DMS114 treated with DMSO at 0.1 percent for 48 hours (cell line): Measurements from ENCODE around the gene APC2.
"Not testable (repeated sequence)": the region's sequence is repeated elsewhere in the genome, so short reads cannot be mapped to it uniquely, and the experiment has no call there.

Experiments used
- DNase-seq: peaks from one replicate; lab custom pipeline; 2025; ENCODE audit not compliant: unreplicated experiment; lab: John Stamatoyannopoulos, UW

Gene APC2

DNA sequence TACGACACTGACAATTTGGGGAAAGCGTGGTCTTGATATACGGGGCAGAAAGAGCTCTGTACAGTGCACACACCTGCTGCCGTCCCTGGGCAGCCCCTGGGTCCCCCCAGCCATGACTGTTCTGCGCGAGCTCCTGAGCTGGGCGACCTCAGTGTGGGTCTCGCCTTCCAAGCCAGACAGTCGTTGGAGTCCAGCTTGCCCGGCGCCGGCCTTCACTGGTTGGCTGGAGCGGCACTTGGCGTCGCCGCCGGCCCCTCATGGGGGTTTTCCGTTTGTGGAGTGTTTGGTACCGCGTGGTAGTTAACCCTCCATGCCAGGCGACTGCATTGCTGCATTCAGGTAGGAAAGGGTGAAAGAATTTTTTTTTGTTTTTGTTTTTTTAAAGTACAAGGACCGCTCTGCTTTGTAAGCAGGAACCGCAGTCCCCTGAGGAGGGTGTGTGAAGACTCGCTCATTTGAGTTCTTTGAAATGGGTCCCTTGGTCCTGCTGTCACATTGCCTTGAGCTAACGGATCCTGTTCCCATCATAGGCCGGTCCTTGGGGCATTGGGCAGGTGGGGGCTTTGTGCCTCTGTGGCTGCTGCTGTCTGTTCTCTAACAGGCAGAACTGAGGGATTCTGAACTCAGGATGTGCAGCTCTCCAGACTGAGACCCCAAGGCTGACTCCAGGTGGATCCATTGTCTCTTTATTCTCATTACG lies 22.6 kb upstream of the APC2 start:
- DNase-seq, result no peak

DNA sequence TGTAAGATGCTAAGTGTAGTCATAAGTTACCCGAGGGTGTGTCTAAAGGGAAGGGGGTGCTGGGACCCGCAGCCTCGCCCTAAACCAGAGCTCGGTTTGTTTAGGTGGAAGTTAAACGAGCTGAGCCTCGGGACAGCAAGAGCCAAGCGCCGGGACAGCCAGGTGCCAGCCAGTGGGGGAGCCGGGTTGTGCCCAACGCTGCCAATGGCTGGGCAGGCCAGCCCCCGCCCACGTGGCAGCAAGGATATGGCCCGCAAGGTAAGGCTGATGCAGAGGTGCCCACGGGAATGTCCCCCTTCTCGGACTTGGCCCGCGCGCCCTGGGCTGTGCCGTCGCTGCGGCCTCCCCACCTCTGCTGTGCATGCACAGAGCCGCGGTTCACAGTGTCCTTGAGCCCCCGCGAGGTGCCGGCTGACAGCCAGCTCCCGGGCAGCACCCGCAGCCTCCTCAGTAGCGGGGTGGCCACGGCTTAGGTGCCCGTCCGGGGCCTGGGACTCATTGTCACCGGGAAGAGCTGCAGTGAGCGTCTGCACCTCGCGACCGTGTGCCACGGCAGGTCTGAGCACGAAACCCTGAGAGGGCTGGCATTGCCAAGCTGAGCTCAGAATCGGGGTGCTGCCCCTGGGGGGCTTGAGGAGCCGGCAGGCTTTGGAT lies 21.1 kb upstream of the APC2 start:
- no peak for DNase-seq

GRCh38 chr19:1429750-1430149 lies 20.2 kb upstream of the APC2 start:
- DNase-seq, result no peak

- DNase-seq, result no peak
Observed at GRCh38 chr19:1430246-1430645, 19.7 kb upstream of the APC2 start.

GRCh38 chr19:1431759-1432506 lies 18.0 kb upstream of the APC2 start:
- no peak for DNase-seq

DNA sequence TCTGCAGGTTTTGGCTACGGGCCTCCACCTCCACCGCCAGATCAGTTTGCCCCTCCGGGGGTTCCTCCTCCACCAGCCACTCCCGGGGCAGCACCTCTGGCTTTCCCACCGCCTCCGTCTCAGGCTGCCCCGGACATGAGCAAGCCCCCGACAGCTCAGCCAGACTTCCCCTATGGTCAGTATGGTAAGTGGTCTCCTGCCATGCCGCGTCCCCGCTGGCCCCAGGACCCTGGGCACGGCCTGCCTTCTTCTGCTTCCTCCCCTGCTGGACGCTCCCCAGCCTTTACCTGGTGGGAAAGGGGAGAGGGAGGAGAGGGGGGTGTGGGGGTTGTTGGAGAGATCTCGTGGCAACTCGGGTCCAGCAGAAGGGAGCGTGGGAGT lies 17.4 kb upstream of the APC2 start:
- no peak for DNase-seq

DNA sequence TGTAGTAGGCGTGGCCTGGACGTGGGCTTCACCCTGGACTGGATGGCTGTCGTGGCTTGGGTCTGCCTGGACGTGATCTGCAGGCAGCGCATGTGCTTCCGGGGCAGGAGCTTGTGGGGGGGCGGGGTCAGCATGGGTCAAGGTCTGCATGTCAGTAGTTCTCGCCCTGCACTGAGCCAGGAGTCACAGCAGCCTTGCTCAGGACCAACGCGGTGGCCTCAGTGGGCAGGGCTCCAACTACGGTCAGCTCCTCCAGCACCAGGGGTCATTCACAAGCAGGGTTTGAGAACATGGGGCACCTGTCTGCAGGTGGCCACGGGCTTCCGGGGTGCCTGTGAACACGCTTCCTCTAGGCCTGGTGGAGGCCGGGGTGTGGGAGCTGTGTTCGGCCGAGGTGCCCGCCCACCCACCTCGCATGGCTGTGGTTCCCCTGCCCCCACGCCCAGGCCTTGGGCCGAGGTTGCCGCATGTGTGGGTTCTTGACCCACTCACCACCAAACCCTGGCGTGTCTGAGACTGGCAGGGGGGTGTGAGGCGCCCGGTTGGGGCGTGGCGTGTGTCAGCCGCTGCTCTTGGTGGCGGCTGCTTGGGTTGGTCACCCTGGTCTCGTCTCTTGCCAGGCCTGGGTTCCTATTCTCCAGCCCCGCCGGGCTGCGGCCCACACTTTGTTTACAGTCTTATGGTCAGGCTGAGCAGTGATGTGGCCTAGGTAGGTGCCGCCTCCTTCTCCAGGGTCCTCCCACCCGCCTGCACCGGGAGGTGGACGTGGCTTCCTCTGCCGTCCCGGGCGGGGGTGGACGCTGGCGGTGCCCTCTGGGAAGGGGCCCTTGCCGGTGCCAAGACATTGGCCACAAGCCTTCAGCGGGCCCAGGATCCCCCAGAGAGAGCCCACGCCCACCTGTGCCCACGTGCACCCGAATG lies 16.5 kb upstream of the APC2 start:
- no peak for DNase-seq

DNA sequence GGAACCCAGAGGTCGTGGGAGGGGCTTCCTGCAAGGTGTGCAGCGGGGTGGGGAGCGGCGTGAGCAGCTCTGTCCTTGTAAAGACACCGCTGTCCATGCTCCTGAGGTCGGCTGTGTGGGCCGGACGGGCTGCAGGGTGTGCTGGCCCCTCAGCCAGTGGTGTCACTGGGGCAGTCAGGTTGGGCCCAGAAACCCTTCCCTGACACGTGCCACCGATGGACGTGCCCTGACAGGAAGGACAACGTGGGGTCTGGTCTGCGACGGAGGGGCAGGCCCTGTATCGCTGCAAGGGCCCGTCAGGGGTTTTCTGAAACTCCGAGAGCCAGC lies 15.9 kb upstream of the APC2 start:
- DNase-seq, result no peak

DNA sequence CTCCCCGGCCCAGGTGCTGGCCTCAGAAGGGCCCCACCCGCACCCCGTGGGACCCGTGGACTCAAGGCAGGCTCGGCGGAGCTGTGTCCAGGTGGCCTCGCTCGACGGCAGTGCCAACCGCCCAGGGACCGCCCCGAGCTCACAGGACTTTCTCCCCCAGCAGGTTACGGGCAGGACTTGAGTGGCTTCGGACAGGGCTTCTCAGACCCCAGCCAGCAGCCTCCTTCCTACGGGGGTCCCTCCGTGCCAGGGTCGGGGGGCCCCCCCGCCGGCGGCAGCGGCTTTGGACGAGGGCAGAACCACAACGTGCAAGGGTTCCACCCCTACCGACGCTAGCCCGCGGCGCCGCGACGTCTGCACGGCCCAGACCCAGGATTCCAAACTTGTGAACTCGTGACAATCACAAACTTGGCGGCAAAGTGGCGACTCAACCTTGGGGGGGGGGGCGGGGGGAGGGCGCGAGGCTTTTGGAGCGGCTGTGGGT lies 15.3 kb upstream of the APC2 start:
- no peak for DNase-seq

DNA sequence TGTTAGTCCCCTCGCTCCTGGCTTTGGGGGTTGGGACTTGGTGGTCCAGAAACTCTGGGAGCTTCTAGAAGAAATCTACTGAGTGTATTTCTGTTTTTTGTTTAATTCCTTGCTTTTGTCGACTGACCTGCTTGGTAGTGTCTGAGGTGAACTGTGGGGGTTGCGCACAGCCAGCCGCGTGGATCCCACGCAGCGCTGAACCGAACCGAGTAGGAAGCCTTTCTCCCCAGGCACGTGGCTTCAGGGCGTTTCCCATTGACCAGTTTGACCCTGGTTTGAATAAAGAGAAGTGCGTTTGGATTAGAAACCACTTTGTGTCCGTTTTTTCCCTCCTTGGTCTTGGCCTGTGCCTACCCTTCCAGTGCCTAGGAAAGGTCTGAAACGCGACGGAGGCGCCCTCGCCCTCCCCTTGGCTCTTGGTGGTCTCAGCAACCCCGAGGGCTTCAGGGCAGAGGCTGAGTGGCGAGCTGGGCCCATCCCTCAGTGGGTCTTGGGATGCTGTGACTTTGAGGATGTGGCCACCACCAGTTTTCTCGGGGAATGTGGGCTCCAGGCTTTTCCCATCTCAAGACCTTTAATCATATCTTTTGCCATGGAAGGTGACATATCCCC lies 14.4 kb upstream of the APC2 start:
- no peak for DNase-seq

- DNase-seq, result no peak
Observed at GRCh38 chr19:1437609-1438008, 12.3 kb upstream of the APC2 start.

DNA sequence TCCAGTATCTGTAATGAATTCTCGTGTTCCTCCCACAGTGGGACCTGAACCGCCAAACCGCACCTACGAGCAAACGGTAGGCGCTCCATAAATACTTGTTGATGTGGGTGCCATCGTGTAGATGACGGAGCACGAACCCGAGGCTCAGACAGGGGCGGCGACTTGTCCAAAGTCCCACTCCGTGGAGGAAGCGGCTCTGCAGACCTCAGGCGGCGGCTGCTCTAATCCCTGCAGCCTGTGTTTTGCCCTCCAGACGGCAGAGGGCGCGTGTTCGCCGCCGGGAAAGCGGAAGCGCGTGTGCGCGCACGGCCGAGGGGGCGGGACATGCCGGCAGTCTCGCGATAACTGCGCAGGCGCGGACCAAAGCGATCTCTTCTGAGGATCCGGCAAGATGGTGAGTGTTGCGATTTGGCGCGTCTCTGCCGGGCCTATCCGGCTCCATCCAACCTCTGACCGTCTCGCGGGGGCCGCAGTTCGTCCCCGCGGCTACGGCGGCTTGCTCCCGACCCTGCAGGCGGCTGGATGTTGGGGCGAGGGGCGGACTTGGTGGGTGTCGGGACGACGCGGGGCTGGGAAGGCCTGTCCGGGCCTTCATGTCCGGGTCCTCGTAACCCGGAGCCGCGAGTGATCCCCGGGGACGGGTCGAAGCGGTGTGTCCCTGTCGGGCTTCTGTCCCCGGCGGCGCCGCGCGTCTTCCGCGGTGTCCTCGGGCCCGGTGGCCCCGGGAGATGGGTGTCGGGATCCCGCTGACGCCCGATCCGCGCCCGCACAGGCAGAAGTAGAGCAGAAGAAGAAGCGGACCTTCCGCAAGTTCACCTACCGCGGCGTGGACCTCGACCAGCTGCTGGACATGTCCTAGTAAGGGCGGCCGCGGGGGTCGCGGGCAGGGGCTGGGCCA lies 11.6 kb upstream of the APC2 start, which contains the start of gene RPS15:
RPS15 (plus strand) TSS at position 362 of the 898 bp plus-strand sequence; CDS start at position 392, 30 bp downstream.
- peak; percentile 71 for DNase-seq

DNA sequence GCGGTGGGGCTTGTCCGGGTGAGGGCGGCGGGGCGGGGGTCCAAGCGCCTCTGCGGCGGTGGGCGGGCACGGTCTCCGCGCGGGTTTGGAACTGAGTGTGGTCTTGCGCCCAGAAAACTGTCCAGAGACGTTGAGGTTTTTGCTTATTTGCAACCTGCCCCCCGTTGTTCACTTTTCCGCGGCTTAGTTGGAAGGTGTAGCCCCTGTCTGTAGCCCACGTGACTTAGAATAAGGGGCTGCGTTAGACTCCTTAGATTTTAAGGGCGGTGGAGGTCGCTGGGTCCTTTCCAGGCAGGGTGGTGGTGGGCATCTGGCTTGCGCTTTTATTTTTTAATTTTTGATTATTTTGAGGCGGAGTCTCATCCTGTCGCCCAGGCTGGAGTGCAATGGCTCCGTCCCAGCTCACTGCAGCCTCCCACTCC lies 11.0 kb upstream of the APC2 start:
- no peak for DNase-seq

- not testable (repeated sequence) for DNase-seq
Observed at GRCh38 chr19:1439525-1440417, 10.2 kb upstream of the APC2 start.

DNA sequence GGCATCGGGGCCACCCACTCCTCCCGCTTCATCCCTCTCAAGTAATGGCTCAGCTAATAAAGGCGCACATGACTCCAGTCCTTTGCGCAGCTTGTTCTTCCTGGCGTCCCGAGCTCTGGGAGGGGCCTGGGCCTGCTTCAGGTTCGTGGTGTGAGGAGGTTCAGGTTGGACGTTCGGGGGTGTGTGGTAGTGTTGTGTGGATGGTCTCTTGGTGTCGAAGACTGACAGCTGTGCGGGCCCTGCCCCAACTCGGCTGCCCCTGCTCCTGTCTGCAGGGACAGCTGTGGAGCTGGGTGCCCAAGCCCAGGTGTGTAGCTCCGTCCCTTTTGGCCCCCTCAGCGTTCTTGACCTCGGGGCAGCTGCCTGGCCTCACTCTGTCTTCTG lies 9.5 kb upstream of the APC2 start:
- no peak for DNase-seq

DNA sequence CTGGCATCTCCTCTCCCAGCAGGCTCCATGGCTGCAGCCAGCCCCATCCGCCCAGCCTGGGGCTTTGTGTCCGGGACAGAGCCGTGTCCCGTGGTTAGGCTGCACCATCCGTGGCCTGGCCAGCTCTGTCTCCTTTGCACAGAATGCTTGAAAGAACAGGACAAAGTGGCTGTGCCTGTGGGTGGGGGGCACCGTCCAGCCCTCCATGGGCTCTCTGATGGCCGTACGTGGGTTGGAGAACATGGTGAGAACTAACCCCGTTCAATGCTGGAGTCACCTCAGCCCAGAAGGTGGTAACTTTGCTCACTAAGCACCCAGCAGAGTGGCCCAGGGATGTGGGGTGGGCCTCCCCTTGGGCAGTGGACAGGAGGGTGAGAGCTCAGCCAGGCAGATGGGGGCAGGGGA lies 8.9 kb upstream of the APC2 start:
- DNase-seq, result no peak

DNA sequence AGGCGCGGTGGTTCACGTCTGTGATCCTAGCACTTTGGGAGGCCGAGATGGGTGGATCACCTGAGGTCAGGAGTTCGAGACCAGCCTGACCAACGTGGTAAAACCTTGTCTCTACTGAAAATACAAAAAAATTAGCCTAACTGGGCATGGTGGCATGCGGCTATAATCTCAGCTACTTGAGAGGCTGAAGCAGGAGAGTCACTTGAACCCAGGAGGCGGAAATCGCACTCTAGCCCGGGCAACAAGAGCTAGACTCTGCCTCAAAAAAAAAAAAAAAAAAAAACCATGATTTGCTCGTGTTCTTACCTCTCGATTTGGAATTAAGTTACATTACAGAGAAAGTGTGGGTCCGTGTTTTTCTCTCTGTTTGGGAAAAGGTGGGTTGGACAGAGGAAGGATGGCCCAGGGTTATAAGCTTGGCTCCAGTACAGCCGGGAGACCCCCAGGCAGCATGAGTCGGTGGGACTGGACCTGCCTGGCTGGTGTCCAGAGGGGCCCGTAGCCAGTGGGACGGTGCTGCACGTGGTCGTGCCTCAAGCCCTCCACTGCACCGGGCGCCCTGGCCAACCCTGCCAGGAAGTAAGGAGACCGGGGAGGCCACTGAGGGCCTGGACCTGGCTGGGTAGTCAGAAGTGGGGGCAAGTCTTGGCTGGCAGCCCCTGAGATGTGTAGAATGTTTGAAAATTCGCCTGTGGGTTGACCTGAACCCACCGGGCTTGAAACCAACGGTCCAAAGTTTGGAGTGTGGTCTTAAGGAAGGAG lies 8.1 kb upstream of the APC2 start:
- DNase-seq, result no peak
